ENCODE data around the gene RFFL.
A peak's percentile ranks its signal among the peaks of the same experiment; 100 is the strongest.
"Not testable (repeated sequence)": the region's sequence is repeated elsewhere in the genome, so short reads cannot be mapped to it uniquely, and the experiment has no call there.

RFFL gene

GRCh38 chr17:35010093-35010492 is 53.4 kb downstream of the RFFL start:
- DNase-seq (ENCODE audit: extremely low read depth in 1 of 2, low read depth in 1 of 2), result no peak

- DNase-seq (ENCODE audit: extremely low read depth in 1 of 2, low read depth in 1 of 2), result no peak
Measured at GRCh38 chr17:35006961-35007360, 56.5 kb downstream of the RFFL start.

- no peak for DNase-seq (ENCODE audit: extremely low read depth in 1 of 2, low read depth in 1 of 2)
Measured at GRCh38 chr17:35006345-35006744, 57.2 kb downstream of the RFFL start.

- DNase-seq (ENCODE audit: extremely low read depth in 1 of 2, low read depth in 1 of 2), result no peak
Measured at GRCh38 chr17:35003778-35004177, 59.7 kb downstream of the RFFL start.

- DNase-seq (ENCODE audit: extremely low read depth in 1 of 2, low read depth in 1 of 2), result no peak
Measured at GRCh38 chr17:35002876-35003551, 60.5 kb downstream of the RFFL start.

GRCh38 chr17:35001549-35001948 is 62.0 kb downstream of the RFFL start:
- no peak for DNase-seq (ENCODE audit: extremely low read depth in 1 of 2, low read depth in 1 of 2)

GRCh38 chr17:35000965-35001364 is 62.5 kb downstream of the RFFL start:
- not testable (repeated sequence) for DNase-seq (ENCODE audit: extremely low read depth in 1 of 2, low read depth in 1 of 2)

GRCh38 chr17:34999456-34999855 is 64.1 kb downstream of the RFFL start:
- DNase-seq (ENCODE audit: extremely low read depth in 1 of 2, low read depth in 1 of 2), result no peak

- peak; percentile 41 to 65 for DNase-seq (ENCODE audit: extremely low read depth in 1 of 2, low read depth in 1 of 2)
Measured at GRCh38 chr17:34998205-34998604, 65.3 kb downstream of the RFFL start.

GRCh38 chr17:34997355-34997862 is 66.1 kb downstream of the RFFL start:
- DNase-seq (ENCODE audit: extremely low read depth in 1 of 2, low read depth in 1 of 2), result no peak

GRCh38 chr17:34996422-34997285 is 66.9 kb downstream of the RFFL start:
- no peak for DNase-seq (ENCODE audit: extremely low read depth in 1 of 2, low read depth in 1 of 2)

GRCh38 chr17:34993031-34993430 is 70.5 kb downstream of the RFFL start:
- DNase-seq (ENCODE audit: extremely low read depth in 1 of 2, low read depth in 1 of 2), result no peak

- no peak for DNase-seq (ENCODE audit: extremely low read depth in 1 of 2, low read depth in 1 of 2)
Measured at GRCh38 chr17:34991606-34992005, 71.9 kb downstream of the RFFL start.

GRCh38 chr17:34990921-34991365 is 72.6 kb downstream of the RFFL start:
- no peak for DNase-seq (ENCODE audit: extremely low read depth in 1 of 2, low read depth in 1 of 2)

- DNase-seq (ENCODE audit: extremely low read depth in 1 of 2, low read depth in 1 of 2), result no peak
Measured at GRCh38 chr17:34989473-34989872, 74.0 kb downstream of the RFFL start.

- no peak for DNase-seq (ENCODE audit: extremely low read depth in 1 of 2, low read depth in 1 of 2)
Measured at GRCh38 chr17:34988644-34989043, 74.9 kb downstream of the RFFL start.

GRCh38 chr17:34987232-34987631 is 76.3 kb downstream of the RFFL start:
- DNase-seq (ENCODE audit: extremely low read depth in 1 of 2, low read depth in 1 of 2), result no peak

- DNase-seq (ENCODE audit: extremely low read depth in 1 of 2, low read depth in 1 of 2), result no peak
Measured at GRCh38 chr17:34981538-34982241, 81.8 kb downstream of the RFFL start.

- peak; percentile 32 to 65 for DNase-seq (ENCODE audit: extremely low read depth in 1 of 2, low read depth in 1 of 2)
Measured at GRCh38 chr17:34980681-34981537, 82.6 kb downstream of the RFFL start.

GRCh38 chr17:34980353-34980680 is 83.2 kb downstream of the RFFL start, which contains the start of gene LIG3:
Gene LIG3, plus strand, starts transcription at chr17:34980512. Its CDS starts 2,494 bp downstream, at chr17:34983006.
- peak; percentile 83 to 91 for DNase-seq (ENCODE audit: extremely low read depth in 1 of 2, low read depth in 1 of 2)
